Mammary epithelial cell (primary cell): ENCODE data around the gene ARSB.

Experiments
- EZH2 ChIP-seq: IDR thresholded peaks from 2 replicates; pipeline ENCODE4 v1.6.1; 2012; ENCODE audit warnings: low read length, inconsistent platforms, borderline replicate concordance
- TF ChIP-seq, protein P1 (sequence below), 2 donors: IDR thresholded peaks in 1 of 2; conservative IDR thresholded peaks in 1 of 2; 2 replicates each; pipeline ENCODE4 v1.5.1; 2011 to 2012; ENCODE audit warnings: inconsistent platforms in 2 of 2, low read length in 2 of 2, mild to moderate bottlenecking in 2 of 2, control low read depth in 1 of 2, low read depth in 1 of 2; ENCODE audit not compliant: insufficient read depth in 1 of 2; ENCODE audit errors: extremely low read depth in 1 of 2

DNA sequence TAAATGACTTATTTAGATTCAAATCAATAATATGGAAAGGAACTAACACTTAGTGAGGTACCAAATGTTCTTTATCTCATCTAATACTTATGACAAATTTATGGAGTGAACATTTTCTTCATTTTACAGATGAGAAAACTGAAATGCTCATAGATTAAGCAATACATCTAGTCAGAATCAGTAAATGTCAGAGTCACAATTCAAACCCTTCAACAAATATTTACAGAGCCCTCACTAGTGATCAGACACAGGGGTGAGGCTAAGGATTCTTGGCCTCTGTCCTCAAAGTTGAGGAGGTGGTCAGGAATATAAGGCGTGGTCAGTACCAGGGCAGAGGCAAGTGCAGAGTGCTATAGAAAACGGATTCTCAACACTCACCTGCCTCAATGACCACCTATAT is 29.5 kb upstream of the ARSB start:
- TF ChIP-seq, protein P1, sequence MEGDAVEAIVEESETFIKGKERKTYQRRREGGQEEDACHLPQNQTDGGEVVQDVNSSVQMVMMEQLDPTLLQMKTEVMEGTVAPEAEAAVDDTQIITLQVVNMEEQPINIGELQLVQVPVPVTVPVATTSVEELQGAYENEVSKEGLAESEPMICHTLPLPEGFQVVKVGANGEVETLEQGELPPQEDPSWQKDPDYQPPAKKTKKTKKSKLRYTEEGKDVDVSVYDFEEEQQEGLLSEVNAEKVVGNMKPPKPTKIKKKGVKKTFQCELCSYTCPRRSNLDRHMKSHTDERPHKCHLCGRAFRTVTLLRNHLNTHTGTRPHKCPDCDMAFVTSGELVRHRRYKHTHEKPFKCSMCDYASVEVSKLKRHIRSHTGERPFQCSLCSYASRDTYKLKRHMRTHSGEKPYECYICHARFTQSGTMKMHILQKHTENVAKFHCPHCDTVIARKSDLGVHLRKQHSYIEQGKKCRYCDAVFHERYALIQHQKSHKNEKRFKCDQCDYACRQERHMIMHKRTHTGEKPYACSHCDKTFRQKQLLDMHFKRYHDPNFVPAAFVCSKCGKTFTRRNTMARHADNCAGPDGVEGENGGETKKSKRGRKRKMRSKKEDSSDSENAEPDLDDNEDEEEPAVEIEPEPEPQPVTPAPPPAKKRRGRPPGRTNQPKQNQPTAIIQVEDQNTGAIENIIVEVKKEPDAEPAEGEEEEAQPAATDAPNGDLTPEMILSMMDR (conservative IDR thresholded peaks at IDR 0.05 in 1 of 2, IDR thresholded peaks at IDR 0.05 in 1 of 2; ENCODE audit: extremely low read depth in 1 of 2, insufficient read depth in 1 of 2, low read depth in 1 of 2, low read length in 2 of 2), result no peak
- TF ChIP-seq EZH2, result no peak
